ENCODE results near the gene EPHA5. TPM values are rescaled to one million over a fixed set of nuclear protein-coding genes. Genes with fewer than 3 reads are reported as not detected.

The EPHA5 gene
- total RNA-seq, 1 experiment from 2014 or later, result 2.0 TPM

GRCh38 chr4:65437102-65437501 lies 233.2 kb downstream of the EPHA5 start:
- no peak overlapping the region for H3K4me3 ChIP-seq (ENCODE audit: low read length)
- H3F3A ChIP-seq (ENCODE audit: low read length, unreplicated experiment), result no peaks in the 10 kb centered on the region
- no TSS peak for BruUV-seq (replicated peaks)
- H3K4me2 ChIP-seq (ENCODE audit: low read length), result no peak overlapping the region
- H3K27ac ChIP-seq (ENCODE audit: low read length), result no peak overlapping the region
- TF ChIP-seq CTCF (conservative IDR thresholded peaks at IDR 0.05; ENCODE audit: low read depth, low read length) (no peak), EZH2 (IDR thresholded peaks at IDR 0.05; ENCODE audit: low read length, unreplicated experiment) (no peak), EZH2phosphoT487 (IDR thresholded peaks at IDR 0.05; ENCODE audit: borderline replicate concordance, low read length) (no peak)
- no peak for DNase-seq
- no peaks in the 10 kb centered on the region for H3K9me3 ChIP-seq (ENCODE audit: low read length)
- H3K4me1 ChIP-seq (ENCODE audit: insufficient read depth, low read length), result no peaks in the 10 kb centered on the region
- no peaks in the 10 kb centered on the region for H3K9me2 ChIP-seq (replicated peaks; ENCODE audit: low read length)
- H3K9ac ChIP-seq (ENCODE audit: low read length), result no peak overlapping the region
- H4K20me1 ChIP-seq (ENCODE audit: low read length), result no peaks in the 10 kb centered on the region
- no peak overlapping the region for H2AFZ ChIP-seq (ENCODE audit: low read length)
- POLR2A ChIA-PET (ENCODE audit: unreplicated experiment), result no interaction called here
- no peaks in the 10 kb centered on the region for H3K79me2 ChIP-seq (ENCODE audit: low read length)
- intact Hi-C loops (cut with micrococcal nuclease), result no loop called here
- CTCF ChIA-PET, result no interaction called here
- H3K27me3 ChIP-seq (ENCODE audit: low read length), result no peaks in the 10 kb centered on the region
- H3K36me3 ChIP-seq (ENCODE audit: low read depth, low read length), result no peaks in the 10 kb centered on the region
- ATAC-seq, result no peak

- no peak for DNase-seq
- Histone ChIP-seq H3K36me3 (ENCODE audit: low read depth, low read length) (no peaks in the 10 kb centered on the region), H3K4me3 (ENCODE audit: low read length) (no peak overlapping the region), H3K27me3 (ENCODE audit: low read length) (no peaks in the 10 kb centered on the region), H3K9me2 (replicated peaks; ENCODE audit: low read length) (no peaks in the 10 kb centered on the region), H3K27ac (ENCODE audit: low read length) (no peak overlapping the region), H3K9ac (ENCODE audit: low read length) (no peak overlapping the region), H3K9me3 (ENCODE audit: low read length) (no peaks in the 10 kb centered on the region), H3K79me2 (ENCODE audit: low read length) (no peaks in the 10 kb centered on the region), H4K20me1 (ENCODE audit: low read length) (no peaks in the 10 kb centered on the region), H3F3A (ENCODE audit: low read length, unreplicated experiment) (no peaks in the 10 kb centered on the region), H3K4me1 (ENCODE audit: insufficient read depth, low read length) (peaks cover 12% of the 10 kb centered on the region), H3K4me2 (ENCODE audit: low read length) (no peak overlapping the region), H2AFZ (ENCODE audit: low read length) (no peak overlapping the region)
- TF ChIP-seq EZH2phosphoT487 (IDR thresholded peaks at IDR 0.05; ENCODE audit: borderline replicate concordance, low read length) (no peak), EZH2 (IDR thresholded peaks at IDR 0.05; ENCODE audit: low read length, unreplicated experiment) (no peak), CTCF (conservative IDR thresholded peaks at IDR 0.05; ENCODE audit: low read depth, low read length) (no peak)
- ChIA-PET CTCF (no interaction called here), POLR2A (ENCODE audit: unreplicated experiment) (interaction anchor here (0.5 kb wide), 1 partner anchor 61 kb away, joined by 4 read pairs; no protein-coding TSS in a partner anchor)
- BruUV-seq (replicated peaks), result no TSS peak
- ATAC-seq, result no peak
- intact Hi-C loops (cut with micrococcal nuclease), result no loop called here
Observed at GRCh38 chr4:65422109-65422508, 248.2 kb downstream of the EPHA5 start.

- H3F3A ChIP-seq (ENCODE audit: low read length, unreplicated experiment), result peaks cover 5% of the 10 kb centered on the region
- no peak overlapping the region for H3K4me3 ChIP-seq (ENCODE audit: low read length)
- intact Hi-C loops (cut with micrococcal nuclease), result no loop called here
- no peaks in the 10 kb centered on the region for H4K20me1 ChIP-seq (ENCODE audit: low read length)
- no peak overlapping the region for H3K9ac ChIP-seq (ENCODE audit: low read length)
- ChIA-PET CTCF (no interaction called here), POLR2A (ENCODE audit: unreplicated experiment) (no interaction called here)
- H3K27me3 ChIP-seq (ENCODE audit: low read length), result no peaks in the 10 kb centered on the region
- BruUV-seq (replicated peaks), result no TSS peak
- peaks cover 21% of the 10 kb centered on the region for H3K4me1 ChIP-seq (ENCODE audit: insufficient read depth, low read length)
- no peak for TF ChIP-seq CTCF (conservative IDR thresholded peaks at IDR 0.05; ENCODE audit: low read depth, low read length)
- TF ChIP-seq EZH2 (IDR thresholded peaks at IDR 0.05; ENCODE audit: low read length, unreplicated experiment), result no peak
- TF ChIP-seq EZH2phosphoT487 (IDR thresholded peaks at IDR 0.05; ENCODE audit: borderline replicate concordance, low read length), result no peak
- no peaks in the 10 kb centered on the region for H3K36me3 ChIP-seq (ENCODE audit: low read depth, low read length)
- H3K4me2 ChIP-seq (ENCODE audit: low read length), result no peak overlapping the region
- H3K9me3 ChIP-seq (ENCODE audit: low read length), result no peaks in the 10 kb centered on the region
- no peak overlapping the region for H2AFZ ChIP-seq (ENCODE audit: low read length)
- H3K9me2 ChIP-seq (replicated peaks; ENCODE audit: low read length), result no peaks in the 10 kb centered on the region
- DNase-seq (no peak), ATAC-seq (no peak)
- no peak overlapping the region for H3K27ac ChIP-seq (ENCODE audit: low read length)
- H3K79me2 ChIP-seq (ENCODE audit: low read length), result no peaks in the 10 kb centered on the region
Observed at GRCh38 chr4:65420036-65420435, 250.3 kb downstream of the EPHA5 start.

Data from PC-3 (cell line).